Measurements from ENCODE around the gene ARPC5. TPM values are rescaled to one million over a fixed set of nuclear protein-coding genes. Genes with fewer than 3 reads are reported as not detected.

ARPC5 gene
- total RNA-seq, 4 donors from 2014 or later, result 70.5 to 158 (median 95.7) TPM

- no peaks in the 10 kb centered on the region for H3K36me3 ChIP-seq
- DNase-seq, result no peak
- 79 to 87% methylated on average over 8 of the region's 8 CpGs for WGBS, 2 donors
- no peaks in the 10 kb centered on the region for H3K27me3 ChIP-seq
- H3K4me3 ChIP-seq (replicated peaks in 1 of 3), result no peak overlapping the region
- no peaks in the 10 kb centered on the region for H3K9me3 ChIP-seq
- TF ChIP-seq POLR2A (IDR thresholded peaks at IDR 0.05) (no peak), CTCF (IDR thresholded peaks at IDR 0.05) (no peak)
- intact Hi-C loops (cut with DNase I), result no loop called here
- no peak overlapping the region for H3K27ac ChIP-seq
- peaks cover 0 to 5% of the 10 kb centered on the region in 2 donors for H3K4me1 ChIP-seq
Observed at GRCh38 chr1:183604815-183605214, 30.8 kb downstream of the ARPC5 start.

GRCh38 chr1:183604038-183604808, 31.4 kb downstream of the ARPC5 start:
- TF ChIP-seq POLR2A (IDR thresholded peaks at IDR 0.05) (no peak), CTCF (IDR thresholded peaks at IDR 0.05) (no peak)
- Histone ChIP-seq H3K4me3 (replicated peaks in 1 of 3) (no peak overlapping the region), H3K36me3 (no peaks in the 10 kb centered on the region), H3K27me3 (no peaks in the 10 kb centered on the region), H3K27ac (no peak overlapping the region), H3K4me1 (peaks cover 0 to 4% of the 10 kb centered on the region in 2 donors), H3K9me3 (no peaks in the 10 kb centered on the region)
- 74 to 76% methylated on average over 10 of the region's 10 CpGs for WGBS, 2 donors
- DNase-seq, result no peak
- intact Hi-C loops (cut with DNase I), result no loop called here

GRCh38 chr1:183602510-183602909, 33.1 kb downstream of the ARPC5 start:
- intact Hi-C loops (cut with DNase I), result no loop called here
- Histone ChIP-seq H3K9me3 (no peaks in the 10 kb centered on the region), H3K27ac (no peak overlapping the region), H3K36me3 (no peaks in the 10 kb centered on the region), H3K27me3 (no peaks in the 10 kb centered on the region), H3K4me3 (replicated peaks in 1 of 3) (no peak overlapping the region), H3K4me1 (no peaks in the 10 kb centered on the region)
- TF ChIP-seq POLR2A (IDR thresholded peaks at IDR 0.05) (no peak), CTCF (IDR thresholded peaks at IDR 0.05) (no peak)
- 100% methylated on average over 1 of the region's 1 CpG for WGBS, 2 donors
- DNase-seq, result no peak

GRCh38 chr1:183600634-183601033, 34.9 kb downstream of the ARPC5 start:
- H3K27ac ChIP-seq, result no peak overlapping the region
- intact Hi-C loops (cut with DNase I), result no loop called here

More at GRCh38 chr1:183600634-183601033, 34.9 kb downstream of the ARPC5 start:
- Histone ChIP-seq H3K9me3 (no peaks in the 10 kb centered on the region), H3K4me3 (replicated peaks in 1 of 3) (no peak overlapping the region), H3K4me1 (no peaks in the 10 kb centered on the region), H3K27me3 (no peaks in the 10 kb centered on the region), H3K36me3 (no peaks in the 10 kb centered on the region)
- 69 to 93% methylated on average over 3 of the region's 3 CpGs for WGBS, 2 donors
- TF ChIP-seq CTCF (IDR thresholded peaks at IDR 0.05) (no peak), POLR2A (IDR thresholded peaks at IDR 0.05) (no peak)
- no peak for DNase-seq

Measured in thyroid gland (tissue), 4 donors.